SK-N-SH treated with all-trans-retinoic acid at 6 μM for 48 hours (cell line): ENCODE measurements around the gene WNT9B.

Source experiments
- RARB ChIP-seq: fragments of 250-450 bp; sonication (Bioruptor Pico); IDR thresholded peaks from 2 replicates; pipeline ENCODE4 v1.8.0; 2021; ENCODE audit warnings: mild to moderate bottlenecking, moderate library complexity
- TOX ChIP-seq: fragments of 250-450 bp; sonication (Bioruptor Pico); IDR thresholded peaks from 2 replicates; pipeline ENCODE4 v1.8.0; 2021; ENCODE audit warnings: mild to moderate bottlenecking, moderate library complexity, borderline replicate concordance
- ZC3H10 ChIP-seq: fragments of 250-450 bp; sonication (Bioruptor Pico); IDR thresholded peaks from 2 replicates; pipeline ENCODE4 v1.5.1; 2021; ENCODE audit warnings: mild to moderate bottlenecking, moderate library complexity
- ZFP3 ChIP-seq: fragments of 250-450 bp; sonication (Bioruptor Pico); IDR thresholded peaks from 2 replicates; pipeline ENCODE4 v1.5.0; 2020; ENCODE audit warnings: mild to moderate bottlenecking, moderate library complexity

- no peak for TF ChIP-seq ZFP3 (CRISPR knock-in tag)
- TF ChIP-seq TOX (CRISPR knock-in tag): no peak
- TF ChIP-seq RARB (CRISPR knock-in tag): no peak
- no peak for TF ChIP-seq ZC3H10
Observed at GRCh38 chr17:46917516-46917915, 66.1 kb downstream of the WNT9B start.
